ENCODE measurements around the gene C17orf78. TPM values are rescaled to one million over a fixed set of nuclear protein-coding genes. Genes with fewer than 3 reads are reported as not detected.

The C17orf78 gene
- total and polyA plus RNA-seq, 2 of the 13 experiments (the other 11 are each of a cell fraction or from before 2014, with no cell fraction given): not detected

DNA sequence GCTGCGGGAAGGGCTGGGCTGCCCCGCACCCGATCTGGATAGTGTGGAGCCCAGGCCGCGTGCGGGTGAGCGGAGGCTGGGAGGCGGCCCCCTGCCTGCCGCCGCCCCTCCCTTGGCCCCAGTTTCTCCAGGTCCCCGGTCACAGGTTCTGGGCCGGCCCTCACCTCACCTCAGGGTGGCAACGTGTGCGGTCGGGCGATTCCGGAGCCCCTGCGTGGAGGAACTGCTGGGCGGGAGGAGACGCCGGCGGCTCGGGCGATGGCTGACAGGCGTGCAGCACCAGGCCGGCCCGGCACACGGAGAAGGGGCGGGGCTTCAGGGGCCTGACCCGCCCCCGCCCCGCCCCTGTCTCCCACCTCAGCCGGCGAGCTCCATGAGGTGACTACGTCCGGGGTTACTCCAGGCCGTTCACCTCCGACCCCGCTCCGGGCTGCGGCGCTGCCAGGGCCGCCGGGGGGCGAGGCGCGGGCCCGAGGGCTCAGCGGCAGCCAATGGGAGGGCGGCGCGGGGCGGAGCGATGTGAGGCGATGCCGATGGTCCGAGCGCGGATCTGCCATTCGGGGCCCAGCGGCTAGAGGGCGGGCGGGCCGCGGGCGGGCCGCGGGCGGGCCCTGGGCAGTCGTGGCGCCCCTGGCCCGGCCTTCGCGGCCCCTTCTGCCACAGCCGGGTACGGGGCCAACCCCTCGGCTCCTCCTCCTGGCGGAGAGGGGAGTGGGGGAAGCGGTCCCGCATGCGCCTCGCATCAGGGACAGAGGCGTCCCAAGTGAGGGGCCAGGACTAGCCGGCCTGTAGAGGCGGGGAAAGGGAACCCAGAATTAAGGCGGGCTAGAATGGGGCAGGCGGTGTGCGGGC is 16.7 kb upstream of the C17orf78 start (continued):
- no peak for TF ChIP-seq TEAD3 (CRISPR knock-in tag; optimal IDR thresholded peaks at IDR 0.05; ENCODE audit: borderline replicate concordance)
- 0 out of 2 replicates have a peak, but pooled peaks have one; percentile 51 for TF ChIP-seq ZNF441 (CRISPR knock-in tag; IDR thresholded peaks at IDR 0.05; ENCODE audit: borderline replicate concordance)
- TF ChIP-seq, protein P1, sequence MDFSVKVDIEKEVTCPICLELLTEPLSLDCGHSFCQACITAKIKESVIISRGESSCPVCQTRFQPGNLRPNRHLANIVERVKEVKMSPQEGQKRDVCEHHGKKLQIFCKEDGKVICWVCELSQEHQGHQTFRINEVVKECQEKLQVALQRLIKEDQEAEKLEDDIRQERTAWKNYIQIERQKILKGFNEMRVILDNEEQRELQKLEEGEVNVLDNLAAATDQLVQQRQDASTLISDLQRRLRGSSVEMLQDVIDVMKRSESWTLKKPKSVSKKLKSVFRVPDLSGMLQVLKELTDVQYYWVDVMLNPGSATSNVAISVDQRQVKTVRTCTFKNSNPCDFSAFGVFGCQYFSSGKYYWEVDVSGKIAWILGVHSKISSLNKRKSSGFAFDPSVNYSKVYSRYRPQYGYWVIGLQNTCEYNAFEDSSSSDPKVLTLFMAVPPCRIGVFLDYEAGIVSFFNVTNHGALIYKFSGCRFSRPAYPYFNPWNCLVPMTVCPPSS (IDR thresholded peaks at IDR 0.05): no peak
- no peak for TF ChIP-seq HDAC6 (IDR thresholded peaks at IDR 0.05; ENCODE audit: low read depth, low read length)
- TF ChIP-seq, protein P2, sequence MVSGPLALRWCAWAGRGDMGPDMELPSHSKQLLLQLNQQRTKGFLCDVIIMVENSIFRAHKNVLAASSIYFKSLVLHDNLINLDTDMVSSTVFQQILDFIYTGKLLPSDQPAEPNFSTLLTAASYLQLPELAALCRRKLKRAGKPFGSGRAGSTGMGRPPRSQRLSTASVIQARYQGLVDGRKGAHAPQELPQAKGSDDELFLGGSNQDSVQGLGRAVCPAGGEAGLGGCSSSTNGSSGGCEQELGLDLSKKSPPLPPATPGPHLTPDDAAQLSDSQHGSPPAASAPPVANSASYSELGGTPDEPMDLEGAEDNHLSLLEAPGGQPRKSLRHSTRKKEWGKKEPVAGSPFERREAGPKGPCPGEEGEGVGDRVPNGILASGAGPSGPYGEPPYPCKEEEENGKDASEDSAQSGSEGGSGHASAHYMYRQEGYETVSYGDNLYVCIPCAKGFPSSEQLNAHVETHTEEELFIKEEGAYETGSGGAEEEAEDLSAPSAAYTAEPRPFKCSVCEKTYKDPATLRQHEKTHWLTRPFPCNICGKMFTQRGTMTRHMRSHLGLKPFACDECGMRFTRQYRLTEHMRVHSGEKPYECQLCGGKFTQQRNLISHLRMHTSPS (CRISPR knock-in tag; IDR thresholded peaks at IDR 0.05; ENCODE audit: low read depth): no peak
- TF ChIP-seq ZBTB3 (CRISPR knock-in tag; IDR thresholded peaks at IDR 0.05; ENCODE audit: borderline replicate concordance, low read depth): no peak
- TF ChIP-seq KLF11 (CRISPR knock-in tag; IDR thresholded peaks at IDR 0.05): 0 out of 2 replicates have a peak, but pooled peaks have one; percentile 12
- no peak for TF ChIP-seq FOXK2 (IDR thresholded peaks at IDR 0.05)
- no peak for TF ChIP-seq JARID2 (CRISPR knock-in tag; IDR thresholded peaks at IDR 0.05; ENCODE audit: insufficient replicate concordance)
- TF ChIP-seq, protein P3, sequence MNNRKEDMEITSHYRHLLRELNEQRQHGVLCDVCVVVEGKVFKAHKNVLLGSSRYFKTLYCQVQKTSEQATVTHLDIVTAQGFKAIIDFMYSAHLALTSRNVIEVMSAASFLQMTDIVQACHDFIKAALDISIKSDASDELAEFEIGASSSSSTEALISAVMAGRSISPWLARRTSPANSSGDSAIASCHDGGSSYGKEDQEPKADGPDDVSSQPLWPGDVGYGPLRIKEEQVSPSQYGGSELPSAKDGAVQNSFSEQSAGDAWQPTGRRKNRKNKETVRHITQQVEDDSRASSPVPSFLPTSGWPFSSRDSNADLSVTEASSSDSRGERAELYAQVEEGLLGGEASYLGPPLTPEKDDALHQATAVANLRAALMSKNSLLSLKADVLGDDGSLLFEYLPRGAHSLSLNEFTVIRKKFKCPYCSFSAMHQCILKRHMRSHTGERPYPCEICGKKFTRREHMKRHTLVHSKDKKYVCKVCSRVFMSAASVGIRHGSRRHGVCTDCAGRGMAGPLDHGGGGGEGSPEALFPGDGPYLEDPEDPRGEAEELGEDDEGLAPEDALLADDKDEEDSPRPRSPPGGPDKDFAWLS (CRISPR knock-in tag; IDR thresholded peaks at IDR 0.05; ENCODE audit: borderline replicate concordance): no peak
- no peak for TF ChIP-seq CBX1 (IDR thresholded peaks at IDR 0.05; ENCODE audit: low read depth)
- TF ChIP-seq POLR2AphosphoS2 (IDR thresholded peaks at IDR 0.05; ENCODE audit: low read depth, low read length): no peak
- TF ChIP-seq CHCHD3 (CRISPR knock-in tag; IDR thresholded peaks at IDR 0.05): no peak
- TF ChIP-seq BORCS8-MEF2B (CRISPR knock-in tag; IDR thresholded peaks at IDR 0.05): peak; percentile 66
- TF ChIP-seq YEATS2 (CRISPR knock-in tag; IDR thresholded peaks at IDR 0.05; ENCODE audit: borderline replicate concordance): no peak
- TF ChIP-seq, protein P4, sequence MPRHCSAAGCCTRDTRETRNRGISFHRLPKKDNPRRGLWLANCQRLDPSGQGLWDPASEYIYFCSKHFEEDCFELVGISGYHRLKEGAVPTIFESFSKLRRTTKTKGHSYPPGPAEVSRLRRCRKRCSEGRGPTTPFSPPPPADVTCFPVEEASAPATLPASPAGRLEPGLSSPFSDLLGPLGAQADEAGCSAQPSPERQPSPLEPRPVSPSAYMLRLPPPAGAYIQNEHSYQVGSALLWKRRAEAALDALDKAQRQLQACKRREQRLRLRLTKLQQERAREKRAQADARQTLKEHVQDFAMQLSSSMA (CRISPR knock-in tag; IDR thresholded peaks at IDR 0.05): no peak
- TF ChIP-seq SIN3B (IDR thresholded peaks at IDR 0.05; ENCODE audit: low read length): no peak
- TF ChIP-seq ZNF124 (CRISPR knock-in tag; IDR thresholded peaks at IDR 0.05): no peak
- TF ChIP-seq ZBTB38 (CRISPR knock-in tag; IDR thresholded peaks at IDR 0.05): 0 out of 2 replicates have a peak, but pooled peaks have one; percentile 21
- no peak for TF ChIP-seq SMC3 (IDR thresholded peaks at IDR 0.05; ENCODE audit: low read length)
- no peak for TF ChIP-seq NBN (conservative IDR thresholded peaks at IDR 0.05)
- TF ChIP-seq NCOA1 (CRISPR knock-in tag; IDR thresholded peaks at IDR 0.05): 0 out of 2 replicates have a peak, but pooled peaks have one; percentile 12
- TF ChIP-seq ZFY (CRISPR knock-in tag; IDR thresholded peaks at IDR 0.05): peak; percentile 91
- no peak for TF ChIP-seq ZZZ3 (CRISPR knock-in tag; IDR thresholded peaks at IDR 0.05; ENCODE audit: borderline replicate concordance)
- TF ChIP-seq, protein P5, sequence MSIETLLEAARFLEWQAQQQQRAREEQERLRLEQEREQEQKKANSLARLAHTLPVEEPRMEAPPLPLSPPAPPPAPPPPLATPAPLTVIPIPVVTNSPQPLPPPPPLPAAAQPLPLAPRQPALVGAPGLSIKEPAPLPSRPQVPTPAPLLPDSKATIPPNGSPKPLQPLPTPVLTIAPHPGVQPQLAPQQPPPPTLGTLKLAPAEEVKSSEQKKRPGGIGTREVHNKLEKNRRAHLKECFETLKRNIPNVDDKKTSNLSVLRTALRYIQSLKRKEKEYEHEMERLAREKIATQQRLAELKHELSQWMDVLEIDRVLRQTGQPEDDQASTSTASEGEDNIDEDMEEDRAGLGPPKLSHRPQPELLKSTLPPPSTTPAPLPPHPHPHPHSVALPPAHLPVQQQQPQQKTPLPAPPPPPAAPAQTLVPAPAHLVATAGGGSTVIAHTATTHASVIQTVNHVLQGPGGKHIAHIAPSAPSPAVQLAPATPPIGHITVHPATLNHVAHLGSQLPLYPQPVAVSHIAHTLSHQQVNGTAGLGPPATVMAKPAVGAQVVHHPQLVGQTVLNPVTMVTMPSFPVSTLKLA (IDR thresholded peaks at IDR 0.05): no peak
